HG03066 (cell line): ENCODE results near the gene SERPINB10.
"Not testable (repeated sequence)": the region's sequence is repeated elsewhere in the genome, so short reads cannot be mapped to it uniquely, and the experiment has no call there.

Experiments used
- ATAC-seq: cut with Tn5 transposase; IDR thresholded peaks from one replicate; pipeline ENCODE4 v1.9.1; 2021; ENCODE audit warnings: low read depth; ENCODE audit not compliant: unreplicated experiment

The SERPINB10 gene

DNA sequence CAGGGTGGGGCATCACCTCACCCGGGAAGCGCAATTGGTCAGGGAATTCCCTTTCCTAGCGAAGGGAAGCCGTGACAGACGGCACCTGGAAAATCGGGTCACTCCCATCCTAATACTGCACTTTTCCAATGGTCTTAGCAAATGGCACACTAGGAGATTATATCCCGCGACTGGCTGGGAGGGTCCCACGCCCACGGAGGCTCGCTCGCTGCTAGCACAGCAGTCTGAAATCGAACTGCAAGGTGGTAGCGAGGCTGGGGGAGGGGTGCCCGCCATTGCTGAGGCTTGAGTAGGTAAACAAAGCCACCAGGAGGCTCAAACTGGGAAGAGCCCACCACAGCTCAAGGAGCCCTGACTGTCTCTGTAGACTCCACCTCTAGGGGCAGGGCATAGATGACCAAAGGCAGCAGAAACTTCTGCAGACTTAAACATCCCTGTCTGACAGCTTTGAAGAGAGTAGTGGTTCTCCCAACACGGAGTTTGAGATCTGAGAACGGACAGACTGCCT is 32.8 kb downstream of the SERPINB10 start:
- not testable (repeated sequence) for ATAC-seq

DNA sequence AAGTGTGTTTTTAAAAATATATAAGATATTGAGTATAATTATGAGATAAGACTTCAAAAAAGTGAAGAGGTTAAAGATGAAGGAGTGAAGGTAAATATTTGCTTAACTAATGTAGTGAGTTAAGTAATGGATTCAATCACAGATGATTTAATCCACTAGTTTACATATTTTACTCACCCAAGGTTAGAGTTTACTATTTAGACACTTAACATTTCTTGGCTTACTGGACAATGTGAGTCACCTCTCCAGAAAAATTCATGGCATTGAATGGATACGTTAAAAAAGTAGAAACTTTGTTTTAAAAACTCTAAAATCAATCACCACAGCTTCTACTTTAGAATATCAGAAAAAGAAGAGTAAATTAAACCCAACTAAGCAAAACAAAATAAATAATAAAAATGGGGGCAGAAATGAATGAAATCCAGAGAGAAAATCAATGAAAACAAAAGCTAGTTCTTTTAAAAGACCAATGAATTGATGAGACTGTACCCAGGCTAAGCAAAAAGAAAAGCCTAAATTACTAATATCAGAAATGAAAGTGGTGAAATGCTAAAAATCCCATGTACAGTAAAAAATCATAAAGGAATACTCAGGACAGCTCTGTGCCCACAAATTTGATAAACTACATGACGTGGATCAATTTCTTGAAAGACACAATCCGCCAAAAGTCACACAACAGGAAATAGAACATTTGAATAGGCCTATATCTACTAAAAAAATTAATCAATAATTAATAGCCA is 39.5 kb downstream of the SERPINB10 start:
- no peak for ATAC-seq

DNA sequence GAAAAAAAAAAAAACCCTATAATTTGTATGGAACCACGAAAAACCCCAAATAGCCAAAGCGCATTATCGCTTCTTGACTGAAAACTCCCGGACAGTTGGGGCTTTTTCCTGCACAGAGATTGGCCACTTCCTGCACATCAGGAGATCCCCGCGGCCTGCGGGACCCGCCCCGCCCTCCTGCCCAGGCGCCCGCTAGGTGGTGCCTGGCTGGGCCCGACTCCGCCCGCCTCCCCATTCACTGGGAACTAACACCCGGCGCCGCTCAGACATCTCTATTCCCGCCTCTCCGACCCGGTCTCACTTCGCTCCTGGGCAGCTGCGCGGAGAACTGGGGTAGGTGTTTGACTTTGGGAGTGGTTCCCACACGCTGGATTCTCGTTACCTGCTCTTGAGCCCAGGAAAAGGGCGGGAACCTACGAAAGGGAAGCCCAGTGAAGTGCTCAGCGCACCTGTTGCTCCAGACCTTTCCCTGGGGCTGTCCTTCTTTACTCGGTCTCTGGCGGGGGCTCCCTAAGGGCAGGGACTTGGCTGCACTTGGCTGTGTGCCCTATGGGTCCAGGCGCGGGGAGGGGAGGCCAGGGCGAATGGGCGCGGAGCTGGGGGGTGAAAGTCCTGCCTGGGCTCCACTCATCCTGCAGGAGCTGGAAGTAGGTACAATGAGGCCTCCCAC is 41.4 kb downstream of the SERPINB10 start, which contains the start of gene HMSD:
Gene HMSD (plus strand): TSS at position 234 of the 670 bp plus-strand sequence. CDS start 4,155 bp downstream, outside the sequence.
- peak; percentile 90 for ATAC-seq

DNA sequence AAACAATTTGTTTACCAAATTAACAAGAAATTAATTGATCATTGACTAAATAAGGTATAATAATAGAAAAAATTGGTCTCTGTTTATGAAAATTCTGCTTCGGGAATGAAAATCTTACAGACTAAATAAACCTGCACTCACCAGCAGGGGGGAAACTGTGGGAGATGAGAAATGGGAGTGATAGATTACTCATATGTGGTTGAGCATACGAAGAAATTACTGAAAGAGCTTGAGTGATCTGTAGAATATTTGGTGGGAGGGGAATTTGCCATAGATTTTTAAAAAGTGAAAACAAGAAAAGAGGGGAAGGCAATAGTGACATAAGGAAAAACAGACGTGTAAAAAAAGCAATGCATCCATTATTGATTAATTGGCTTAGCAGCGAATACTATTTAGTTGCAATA is 43.5 kb downstream of the SERPINB10 start:
- ATAC-seq, result peak; percentile 43

DNA sequence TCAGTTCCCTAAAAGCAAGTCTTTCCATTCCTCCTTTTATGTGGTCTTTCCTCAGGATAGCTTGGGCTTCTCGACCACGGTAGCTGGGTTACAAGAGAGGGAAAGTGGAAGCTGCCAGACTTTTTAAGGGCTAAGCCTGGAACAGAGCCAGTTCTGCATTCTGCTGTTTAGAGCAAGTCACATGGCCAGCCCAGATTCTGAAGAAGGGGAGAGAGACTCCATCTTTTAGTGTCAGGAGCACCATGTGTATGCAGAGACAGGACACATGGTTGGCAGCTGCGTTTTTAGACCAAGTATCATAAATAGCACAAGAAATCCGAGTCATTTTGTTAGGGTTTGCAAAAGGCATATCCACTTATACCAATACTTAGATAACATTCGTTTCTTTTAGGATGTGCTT is 46.1 kb downstream of the SERPINB10 start:
- no peak for ATAC-seq

DNA sequence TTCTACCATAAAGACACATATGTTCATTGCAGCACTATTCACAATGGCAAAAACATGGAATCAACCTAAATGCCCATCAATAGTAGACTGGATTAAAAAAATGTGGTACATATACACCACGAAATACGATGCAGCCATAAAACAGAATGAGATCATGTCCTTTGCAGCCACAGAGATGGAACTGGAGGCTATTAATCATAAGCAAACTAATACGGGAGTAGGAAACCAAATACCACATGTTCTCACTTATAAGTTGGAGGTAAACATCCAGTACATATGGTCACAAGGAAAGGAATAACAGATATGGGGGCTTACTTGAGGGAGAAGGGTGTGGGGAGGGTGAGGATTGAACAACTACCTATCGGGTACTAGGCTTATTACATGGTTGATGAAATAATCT is 49.0 kb downstream of the SERPINB10 start:
- ATAC-seq, result no peak

DNA sequence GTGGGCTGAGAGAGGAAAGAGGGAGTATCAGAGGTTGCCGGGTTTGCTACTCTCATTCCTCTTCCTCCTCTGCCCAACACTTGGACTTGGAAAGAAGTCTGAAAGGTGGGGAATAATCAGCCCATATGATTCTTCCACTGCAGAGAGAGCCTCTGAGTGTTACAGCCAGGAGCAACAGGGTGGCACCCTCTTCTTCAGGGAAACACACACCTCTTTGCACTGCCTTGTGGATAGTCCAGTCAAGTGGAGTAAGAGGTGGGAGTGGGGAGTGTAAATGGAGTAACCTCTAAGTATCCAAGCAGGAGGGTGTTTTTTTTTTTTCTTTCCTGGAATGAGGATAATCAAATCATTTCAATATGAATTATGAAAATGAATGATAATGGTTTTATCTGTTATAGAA is 53.1 kb downstream of the SERPINB10 start:
- ATAC-seq, result no peak

DNA sequence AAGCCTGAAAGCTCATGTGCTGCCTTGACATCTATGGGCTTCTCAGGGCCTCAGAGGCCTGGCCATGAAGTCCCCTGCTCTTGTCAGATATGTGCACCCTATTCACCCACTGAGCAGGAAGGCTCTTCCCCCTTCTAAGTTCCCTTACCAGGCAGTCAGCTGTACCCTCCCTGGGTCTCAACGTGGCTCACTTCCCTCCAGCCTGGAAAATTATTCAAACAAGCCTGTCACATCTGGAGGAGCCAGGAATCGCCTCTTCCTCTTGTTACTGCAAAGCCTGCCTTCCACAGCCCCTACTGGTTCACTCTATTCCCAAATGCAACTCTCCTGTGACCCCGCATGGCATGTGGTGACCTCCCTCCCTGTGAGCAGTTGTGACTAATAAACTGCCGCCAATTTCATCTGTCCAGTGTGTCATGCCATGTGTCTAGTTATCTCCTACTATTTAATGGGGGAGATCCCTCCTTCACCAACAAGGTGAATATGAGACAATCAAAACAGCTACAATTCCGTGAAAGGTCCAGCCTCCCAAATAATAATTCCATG is 53.8 kb downstream of the SERPINB10 start:
- no peak for ATAC-seq

DNA sequence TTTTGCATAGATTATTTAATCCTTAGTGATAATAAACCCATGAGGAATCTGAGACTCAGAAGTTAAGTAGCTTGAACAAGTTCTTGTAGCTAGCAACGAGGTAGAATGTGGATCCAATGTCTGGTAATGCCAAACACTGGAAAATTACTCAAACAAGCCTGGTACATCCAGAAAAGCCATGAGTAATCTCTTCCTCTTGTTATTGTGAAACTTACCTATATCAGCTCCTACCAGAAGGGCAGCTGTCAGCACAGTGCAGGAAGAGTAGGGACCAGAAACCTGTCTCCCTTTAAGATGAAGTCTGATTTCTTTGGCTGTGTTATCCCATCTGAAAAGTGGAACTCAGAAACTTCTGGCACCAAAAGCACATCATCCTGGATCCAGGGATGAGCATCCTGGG is 54.4 kb downstream of the SERPINB10 start:
- ATAC-seq, result no peak

DNA sequence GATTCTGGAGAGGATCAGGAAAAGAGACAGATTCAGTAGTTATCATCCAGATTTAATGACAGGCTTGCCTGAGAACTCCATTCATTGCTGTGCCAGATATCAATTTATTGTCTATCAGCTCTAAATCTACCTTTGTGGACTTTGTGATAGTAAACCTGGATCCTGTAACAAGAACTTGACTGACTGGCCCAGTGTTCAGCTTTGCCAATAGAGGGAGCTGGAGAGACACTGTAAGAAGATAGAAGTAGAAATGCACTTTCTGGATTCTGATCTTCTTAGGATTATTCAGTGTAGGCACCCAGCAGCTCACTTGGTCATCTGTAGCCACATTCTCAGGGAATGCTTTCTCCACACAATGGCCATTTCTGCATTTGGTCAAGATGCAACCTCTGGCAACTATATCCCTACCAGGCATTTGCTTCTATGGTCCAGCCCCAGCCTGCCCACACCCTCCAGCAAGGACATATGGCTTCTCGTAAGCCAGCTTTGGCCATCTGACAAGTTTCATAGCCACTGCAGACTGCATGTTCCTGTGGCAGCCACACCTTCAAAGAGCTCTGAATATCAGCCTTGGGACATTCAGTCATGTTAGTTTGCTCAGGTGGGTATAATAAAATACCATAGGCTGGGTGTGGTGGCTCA is 56.0 kb downstream of the SERPINB10 start:
- peak; percentile 68 for ATAC-seq

DNA sequence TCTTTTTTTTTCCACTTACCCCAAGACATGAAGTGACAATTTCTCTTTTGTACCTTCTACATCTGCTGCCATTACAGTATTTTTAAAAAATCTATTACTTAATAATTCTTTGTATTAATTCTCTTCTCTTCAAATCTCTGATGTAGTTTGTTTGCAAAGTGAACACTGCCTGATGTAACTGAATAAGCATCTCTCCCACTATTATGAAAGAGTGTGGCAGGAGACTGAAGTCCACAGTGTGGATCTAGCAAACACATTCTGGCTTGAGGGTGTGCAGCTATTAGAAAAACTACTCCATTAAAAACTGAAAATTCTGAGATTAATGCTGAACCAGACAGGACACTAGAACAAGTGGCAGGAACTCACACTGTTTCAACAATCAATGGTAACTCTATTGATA is 57.1 kb downstream of the SERPINB10 start:
- no peak for ATAC-seq

DNA sequence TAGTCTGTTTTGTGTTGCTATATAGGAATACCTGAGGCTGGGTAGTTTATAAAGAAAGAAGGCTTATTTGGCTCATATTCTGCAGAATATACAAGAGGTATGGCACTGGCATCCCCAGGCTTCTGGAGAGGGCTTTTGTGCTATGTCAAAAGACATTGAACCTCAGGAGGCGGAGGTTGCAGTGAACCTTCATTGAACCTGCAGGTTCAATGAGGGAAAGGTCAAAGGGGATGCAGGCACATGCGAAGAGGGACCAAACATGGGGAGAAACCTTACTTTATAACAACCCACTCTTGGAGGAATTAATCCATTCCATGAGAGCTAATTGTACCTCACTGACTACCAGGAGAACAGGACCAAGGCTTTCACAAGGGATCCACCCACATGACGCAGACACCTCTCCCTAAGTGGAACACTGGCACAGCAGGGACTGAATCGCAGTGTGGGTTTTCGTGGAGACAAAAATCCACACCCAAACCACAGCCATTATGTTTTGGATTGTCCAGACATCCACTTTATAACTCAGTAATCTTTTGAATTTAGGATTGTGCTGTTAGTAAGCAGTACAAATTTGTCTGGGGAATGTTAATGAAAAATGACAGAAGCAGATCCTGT is 58.1 kb downstream of the SERPINB10 start:
- no peak for ATAC-seq

DNA sequence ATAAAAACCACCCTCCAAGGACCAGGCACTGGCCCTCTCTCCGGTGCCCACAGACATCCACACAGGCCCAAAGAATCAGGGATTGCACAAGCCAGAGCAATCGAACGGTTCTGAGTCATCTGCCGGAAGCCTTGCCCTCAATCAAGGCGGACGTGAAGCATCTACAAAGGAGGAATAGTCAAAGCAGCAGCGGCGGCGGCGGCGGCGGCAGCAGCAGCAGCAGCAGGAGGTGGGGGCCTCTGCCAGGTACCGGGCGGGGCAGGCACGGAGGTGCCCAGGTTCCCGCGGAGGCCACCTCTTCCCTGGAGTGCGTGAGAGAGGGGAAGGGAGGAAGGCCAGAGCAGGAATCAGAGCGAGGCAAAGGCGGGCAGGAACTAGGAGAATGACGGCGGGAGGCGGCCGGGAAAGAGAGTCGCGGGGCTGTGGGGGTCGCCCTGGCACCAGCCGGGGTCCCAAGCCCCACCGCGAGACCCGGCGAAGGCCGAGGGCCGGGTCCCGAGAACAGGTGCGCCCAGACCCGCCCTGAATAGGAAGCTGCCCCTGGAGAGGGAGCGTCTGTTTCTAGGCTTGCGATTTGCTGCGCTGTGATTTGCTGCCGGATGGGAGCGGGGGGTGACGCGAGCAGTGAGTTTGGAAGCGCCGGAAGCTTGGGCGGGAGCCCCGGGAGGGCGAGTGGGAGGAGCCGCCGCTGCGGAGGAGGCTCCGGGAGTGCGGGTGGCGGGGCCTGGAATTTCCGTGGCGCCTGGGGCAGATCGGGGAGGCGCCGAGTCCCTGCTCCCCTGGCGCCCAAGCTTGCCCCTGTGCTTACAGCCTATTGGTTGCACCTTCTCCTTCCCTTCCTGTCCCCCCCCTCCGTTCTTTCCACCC is 62.4 kb downstream of the SERPINB10 start, which contains the start of gene SERPINB8:
Gene SERPINB8 (plus strand): TSS at position 140 of the 867 bp plus-strand sequence. CDS start 8,228 bp downstream, outside the sequence.
- ATAC-seq, result peak; percentile 94

DNA sequence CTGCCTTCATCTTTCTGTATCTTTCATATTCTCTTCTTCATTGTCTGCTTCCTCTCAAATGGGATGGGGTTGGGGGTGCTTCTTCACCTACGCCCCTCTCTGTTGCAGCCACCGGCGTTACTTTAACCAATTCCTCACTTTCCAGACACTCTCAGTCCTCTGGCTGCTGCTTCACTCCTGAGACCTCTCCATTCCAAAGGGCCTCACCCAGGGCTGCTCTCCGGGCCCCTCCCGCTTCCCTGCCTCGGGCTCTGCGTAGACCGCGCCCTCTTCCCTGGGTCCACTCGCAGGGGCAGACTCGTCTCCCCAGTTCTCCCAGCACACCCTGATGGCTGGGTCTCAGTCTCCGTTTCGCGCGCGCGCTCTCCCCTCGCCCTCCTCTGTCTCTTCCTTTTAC is 63.0 kb downstream of the SERPINB10 start:
- ATAC-seq, result no peak

DNA sequence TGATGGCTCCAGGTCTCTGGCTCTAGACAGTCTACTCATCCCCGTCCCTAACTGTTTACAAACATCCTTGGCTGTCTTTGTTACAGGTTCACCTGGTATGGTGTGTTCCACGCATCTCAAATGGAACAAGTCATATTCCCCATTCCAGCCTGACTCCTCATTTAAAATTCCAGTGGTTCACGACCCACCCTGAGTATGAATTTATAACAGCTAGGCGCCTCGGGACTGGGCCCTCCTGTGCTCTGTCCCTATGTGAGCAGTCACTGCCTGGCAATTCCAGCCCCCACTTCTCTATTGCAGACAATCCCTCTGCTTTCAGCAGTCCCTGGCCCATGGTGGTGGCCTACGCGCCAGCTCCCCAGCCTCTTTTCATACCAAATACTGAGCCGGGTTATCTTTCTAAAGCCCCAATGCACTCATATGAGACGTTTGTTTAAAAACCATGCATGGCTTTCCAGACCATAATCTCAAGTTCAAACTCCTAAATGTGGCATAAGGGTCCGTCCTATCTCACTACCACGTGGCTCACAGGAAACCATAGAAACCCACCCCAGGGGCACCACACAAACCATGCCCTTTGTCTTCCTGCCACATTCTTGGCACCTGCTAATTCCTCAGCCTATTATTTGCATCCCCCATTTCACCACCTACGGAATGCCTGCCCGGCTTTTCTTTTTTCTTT is 63.7 kb downstream of the SERPINB10 start:
- ATAC-seq, result no peak

DNA sequence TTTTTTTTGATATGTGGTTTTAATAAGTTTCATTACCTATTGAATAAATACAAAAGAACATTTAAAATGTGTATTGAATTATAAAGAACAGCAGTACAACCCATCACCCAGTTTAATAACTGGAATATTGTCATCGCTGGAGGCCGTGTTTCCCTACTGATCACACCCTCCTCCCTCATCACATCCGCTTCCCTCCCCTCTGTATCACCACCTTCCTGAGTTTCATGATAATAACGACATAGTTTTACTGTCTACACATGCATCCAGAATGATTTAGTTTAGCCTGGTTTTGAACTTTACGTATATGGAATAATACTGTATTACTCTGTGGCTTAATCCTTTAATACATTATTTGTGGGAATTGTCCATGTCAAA is 64.2 kb downstream of the SERPINB10 start:
- no peak for ATAC-seq

DNA sequence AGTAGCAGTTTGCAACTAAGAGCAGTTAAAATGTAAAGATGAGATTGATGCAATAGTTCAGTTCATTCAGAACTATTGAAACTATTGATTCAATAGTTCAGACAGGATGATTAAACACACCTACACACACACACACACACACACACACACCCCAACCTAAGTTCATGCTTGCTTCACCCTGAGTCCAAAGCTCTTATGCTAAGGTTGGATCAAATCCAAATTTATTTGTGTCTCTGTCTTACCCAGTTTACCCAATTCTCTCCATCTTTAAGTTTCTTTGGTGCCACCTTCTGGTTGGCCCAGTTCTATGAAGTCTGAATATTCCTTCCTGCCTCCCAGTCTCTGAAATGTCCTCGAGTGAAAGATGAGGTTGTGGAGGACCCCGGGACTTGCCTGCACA is 67.2 kb downstream of the SERPINB10 start:
- no peak for ATAC-seq

DNA sequence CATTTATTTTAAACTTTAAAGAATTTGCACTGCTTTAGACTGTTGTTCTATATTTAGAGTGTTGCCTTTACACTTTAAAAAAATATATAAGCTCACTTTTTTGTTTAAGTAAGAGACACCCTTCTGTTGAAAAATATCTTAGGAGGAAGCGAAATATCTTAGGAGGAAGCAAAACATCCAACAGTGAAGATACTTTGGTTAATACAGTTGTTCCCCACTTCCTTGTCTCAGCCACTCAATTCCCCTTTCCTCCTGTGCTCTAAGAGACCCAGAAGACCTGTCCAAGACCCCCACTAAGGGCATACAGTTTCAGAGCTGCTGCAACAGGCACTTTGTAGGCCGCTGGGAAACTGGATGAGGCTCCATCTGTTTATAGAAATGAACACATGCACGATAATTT is 67.9 kb downstream of the SERPINB10 start:
- ATAC-seq, result no peak

DNA sequence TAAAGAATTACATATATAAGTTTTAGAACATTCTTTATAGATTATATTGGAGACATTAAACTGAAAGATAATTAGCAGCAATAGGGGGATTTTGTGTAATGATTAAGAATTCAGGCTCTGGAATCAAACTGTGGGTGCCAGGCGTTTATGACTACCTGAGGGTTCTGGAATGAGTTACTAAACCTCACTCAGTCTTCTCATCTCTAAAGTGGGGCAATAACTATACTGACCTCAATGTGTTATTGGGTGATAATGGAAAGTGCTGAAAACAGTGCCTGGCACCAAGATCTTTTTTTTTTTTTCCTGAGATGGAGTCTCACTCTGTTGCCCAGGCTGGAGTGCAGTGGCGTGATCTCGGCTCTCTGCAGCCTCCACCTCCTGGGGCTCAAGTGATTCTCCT is 69.3 kb downstream of the SERPINB10 start:
- no peak for ATAC-seq
